Measurements from ENCODE around the gene CHST9. TPM values are rescaled to one million over a fixed set of nuclear protein-coding genes. Genes with fewer than 3 reads are reported as not detected.
A peak's percentile ranks its signal among the peaks of the same experiment; 100 is the strongest.

Gene CHST9
- total RNA-seq, 1 donor from 2014 or later = 0.82 TPM

- Mint-ChIP-seq H3K9me3 (ENCODE audit: low read depth) (no peaks in the 10 kb centered on the region), H3K4me3 (ENCODE audit: unreplicated experiment) (no peak overlapping the region), H3K36me3 (ENCODE audit: low read depth) (no peaks in the 10 kb centered on the region), H3K4me1 (ENCODE audit: low read depth) (no peaks in the 10 kb centered on the region), H3K27me3 (ENCODE audit: low read depth) (peaks cover 1% of the 10 kb centered on the region), H3K27ac (ENCODE audit: unreplicated experiment) (no peak overlapping the region)
- no peak for DNase-seq (ENCODE audit: low spot score)
- TF ChIP-seq, protein P1, sequence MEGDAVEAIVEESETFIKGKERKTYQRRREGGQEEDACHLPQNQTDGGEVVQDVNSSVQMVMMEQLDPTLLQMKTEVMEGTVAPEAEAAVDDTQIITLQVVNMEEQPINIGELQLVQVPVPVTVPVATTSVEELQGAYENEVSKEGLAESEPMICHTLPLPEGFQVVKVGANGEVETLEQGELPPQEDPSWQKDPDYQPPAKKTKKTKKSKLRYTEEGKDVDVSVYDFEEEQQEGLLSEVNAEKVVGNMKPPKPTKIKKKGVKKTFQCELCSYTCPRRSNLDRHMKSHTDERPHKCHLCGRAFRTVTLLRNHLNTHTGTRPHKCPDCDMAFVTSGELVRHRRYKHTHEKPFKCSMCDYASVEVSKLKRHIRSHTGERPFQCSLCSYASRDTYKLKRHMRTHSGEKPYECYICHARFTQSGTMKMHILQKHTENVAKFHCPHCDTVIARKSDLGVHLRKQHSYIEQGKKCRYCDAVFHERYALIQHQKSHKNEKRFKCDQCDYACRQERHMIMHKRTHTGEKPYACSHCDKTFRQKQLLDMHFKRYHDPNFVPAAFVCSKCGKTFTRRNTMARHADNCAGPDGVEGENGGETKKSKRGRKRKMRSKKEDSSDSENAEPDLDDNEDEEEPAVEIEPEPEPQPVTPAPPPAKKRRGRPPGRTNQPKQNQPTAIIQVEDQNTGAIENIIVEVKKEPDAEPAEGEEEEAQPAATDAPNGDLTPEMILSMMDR (IDR thresholded peaks at IDR 0.05) = no peak
These were observed 151.4 kb downstream of the CHST9 start for GRCh38 chr18:27033722-27034121.

DNA sequence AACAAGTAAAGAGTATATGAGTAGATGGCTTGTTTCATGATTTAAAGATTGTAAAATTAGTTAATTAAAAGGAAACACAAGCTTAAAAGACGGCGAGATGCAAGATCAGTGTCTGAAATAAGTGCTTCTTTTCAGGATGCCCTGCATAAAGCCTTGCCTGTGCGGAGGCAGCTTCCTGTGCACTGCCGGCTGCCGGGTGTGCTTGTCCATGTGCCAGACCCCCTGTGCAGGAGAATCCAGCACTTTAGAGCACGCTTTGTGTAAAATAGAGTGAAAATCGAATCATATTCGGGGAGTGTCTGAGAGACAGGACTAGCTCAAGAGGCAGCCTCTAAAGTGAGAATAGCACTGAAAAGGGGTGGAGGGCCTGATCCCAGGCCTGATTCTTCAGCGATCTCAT lies 154.7 kb downstream of the CHST9 start:
- Mint-ChIP-seq H3K4me3 (ENCODE audit: unreplicated experiment) (no peak overlapping the region), H3K27me3 (ENCODE audit: low read depth) (peaks cover 1% of the 10 kb centered on the region), H3K4me1 (ENCODE audit: low read depth) (no peaks in the 10 kb centered on the region), H3K36me3 (ENCODE audit: low read depth) (no peaks in the 10 kb centered on the region), H3K27ac (ENCODE audit: unreplicated experiment) (no peak overlapping the region), H3K9me3 (ENCODE audit: low read depth) (no peaks in the 10 kb centered on the region)
- TF ChIP-seq, protein P1 (IDR thresholded peaks at IDR 0.05) = no peak
- DNase-seq (ENCODE audit: low spot score) = no peak

- peaks cover 4% of the 10 kb centered on the region for H3K27me3 Mint-ChIP-seq (ENCODE audit: low read depth)
- H3K9me3 Mint-ChIP-seq (ENCODE audit: low read depth) = no peaks in the 10 kb centered on the region
- H3K36me3 Mint-ChIP-seq (ENCODE audit: low read depth) = no peaks in the 10 kb centered on the region
- no peak overlapping the region for H3K27ac Mint-ChIP-seq (ENCODE audit: unreplicated experiment)
- TF ChIP-seq, protein P1 (IDR thresholded peaks at IDR 0.05) = no peak
- H3K4me3 Mint-ChIP-seq (ENCODE audit: unreplicated experiment) = no peak overlapping the region
- H3K4me1 Mint-ChIP-seq (ENCODE audit: low read depth) = peaks cover 5% of the 10 kb centered on the region
- no peak for DNase-seq (ENCODE audit: low spot score)
These were observed 162.6 kb downstream of the CHST9 start for GRCh38 chr18:27022477-27022876.

- H3K27me3 Mint-ChIP-seq (ENCODE audit: low read depth) = peaks cover 4% of the 10 kb centered on the region
- H3K36me3 Mint-ChIP-seq (ENCODE audit: low read depth) = no peaks in the 10 kb centered on the region
- TF ChIP-seq, protein P1 (IDR thresholded peaks at IDR 0.05) = peak; percentile 93
- DNase-seq (ENCODE audit: low spot score) = no peak
- no peak overlapping the region for H3K4me3 Mint-ChIP-seq (ENCODE audit: unreplicated experiment)
- no peaks in the 10 kb centered on the region for H3K9me3 Mint-ChIP-seq (ENCODE audit: low read depth)
- H3K4me1 Mint-ChIP-seq (ENCODE audit: low read depth) = peaks cover 10% of the 10 kb centered on the region
- no peak overlapping the region for H3K27ac Mint-ChIP-seq (ENCODE audit: unreplicated experiment)
These were observed 167.1 kb downstream of the CHST9 start for GRCh38 chr18:27017901-27018500.

GRCh38 chr18:27014841-27015240 lies 170.3 kb downstream of the CHST9 start:
- TF ChIP-seq, protein P1 (IDR thresholded peaks at IDR 0.05) = no peak
- no peak for DNase-seq (ENCODE audit: low spot score)
- Mint-ChIP-seq H3K4me3 (ENCODE audit: unreplicated experiment) (no peak overlapping the region), H3K27me3 (ENCODE audit: low read depth) (peaks cover under 1% of the 10 kb centered on the region), H3K4me1 (ENCODE audit: low read depth) (peaks cover 6% of the 10 kb centered on the region), H3K9me3 (ENCODE audit: low read depth) (no peaks in the 10 kb centered on the region), H3K27ac (ENCODE audit: unreplicated experiment) (no peak overlapping the region), H3K36me3 (ENCODE audit: low read depth) (no peaks in the 10 kb centered on the region)
